Liver (tissue), 3 donors: ENCODE measurements around the gene LLGL2.

Experiments used
- EGR1 ChIP-seq, 2 donors: IDR thresholded peaks; 2 replicates each; pipeline ENCODE4 v1.6.1; 2016 to 2018; ENCODE audit warnings: antibody characterized with exemption in 2 of 2, low read depth in 2 of 2
- FOXA1 ChIP-seq: IDR thresholded peaks from 2 replicates; pipeline ENCODE4 v1.6.1; 2016; ENCODE audit warnings: antibody characterized with exemption
- HNF4A ChIP-seq, 2 donors: conservative IDR thresholded peaks; 2 replicates each; pipeline ENCODE4 v1.6.1; 2016; ENCODE audit warnings: antibody characterized with exemption in 2 of 2, mild to moderate bottlenecking in 2 of 2
- HNF4G ChIP-seq: IDR thresholded peaks from 2 replicates; pipeline ENCODE4 v1.6.1; 2016; ENCODE audit warnings: antibody characterized with exemption
- JUND ChIP-seq, 2 donors: IDR thresholded peaks; 2 replicates each; pipeline ENCODE4 v1.6.1; 2016; ENCODE audit warnings: antibody characterized with exemption in 2 of 2
- RAD21 ChIP-seq, 2 donors: IDR thresholded peaks; 2 replicates each; pipeline ENCODE4 v1.6.1; 2016; ENCODE audit warnings: antibody characterized with exemption in 2 of 2, mild to moderate bottlenecking in 2 of 2
- SP1 ChIP-seq: IDR thresholded peaks from 2 replicates; pipeline ENCODE4 v1.6.1; 2018; ENCODE audit warnings: antibody characterized with exemption, mild to moderate bottlenecking
- TAF1 ChIP-seq: conservative IDR thresholded peaks from 2 replicates; pipeline ENCODE4 v1.6.1; 2016; ENCODE audit warnings: antibody characterized with exemption, mild to moderate bottlenecking
- YY1 ChIP-seq: IDR thresholded peaks from 2 replicates; pipeline ENCODE4 v1.6.1; 2016; ENCODE audit warnings: antibody characterized with exemption, mild to moderate bottlenecking
- TF ChIP-seq, protein P1 (sequence below): fragments of 150-350 bp; IDR thresholded peaks from 2 replicates; pipeline ENCODE4 v1.5.1; 2017; ENCODE audit warnings: improper control_type of control experiment, low read depth, low read length; ENCODE audit not compliant: missing input control
- TF ChIP-seq, protein P2 (sequence below): IDR thresholded peaks from 2 replicates; pipeline ENCODE4 v1.6.1; 2016; ENCODE audit warnings: antibody characterized with exemption
- TF ChIP-seq, protein P3 (sequence below): IDR thresholded peaks from 2 replicates; pipeline ENCODE4 v1.6.1; 2016; ENCODE audit warnings: antibody characterized with exemption, mild to moderate bottlenecking
- TF ChIP-seq, protein P4 (sequence below): IDR thresholded peaks from 2 replicates; pipeline ENCODE4 v1.6.1; 2016; ENCODE audit warnings: antibody characterized with exemption
- TF ChIP-seq, protein P5 (sequence below): IDR thresholded peaks from 2 replicates; pipeline ENCODE4 v1.6.1; 2016; ENCODE audit warnings: antibody characterized with exemption
- donor health status: healthy.
- donor health status: healthy.

DNA sequence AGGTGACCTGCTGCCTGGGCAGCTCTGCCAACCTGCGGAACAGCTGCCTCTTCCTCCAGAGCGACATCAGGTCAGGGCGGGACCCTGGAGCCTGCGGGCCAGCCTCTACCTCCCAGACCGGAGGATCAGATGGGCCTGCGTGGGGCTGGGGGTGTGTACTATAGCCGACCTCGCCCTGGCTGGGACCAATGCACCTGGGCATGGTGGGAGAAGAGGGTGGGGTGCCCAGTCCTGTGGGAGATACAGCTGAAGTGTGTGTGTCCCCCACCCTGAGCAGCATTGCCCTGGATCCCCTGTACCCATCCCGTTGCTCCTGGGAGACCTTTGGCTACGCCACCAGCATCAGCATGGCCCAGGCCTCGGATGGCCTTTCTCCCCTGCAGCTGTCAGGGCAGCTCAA lies 29.5 kb upstream of the LLGL2 start:
- TF ChIP-seq, protein P1, sequence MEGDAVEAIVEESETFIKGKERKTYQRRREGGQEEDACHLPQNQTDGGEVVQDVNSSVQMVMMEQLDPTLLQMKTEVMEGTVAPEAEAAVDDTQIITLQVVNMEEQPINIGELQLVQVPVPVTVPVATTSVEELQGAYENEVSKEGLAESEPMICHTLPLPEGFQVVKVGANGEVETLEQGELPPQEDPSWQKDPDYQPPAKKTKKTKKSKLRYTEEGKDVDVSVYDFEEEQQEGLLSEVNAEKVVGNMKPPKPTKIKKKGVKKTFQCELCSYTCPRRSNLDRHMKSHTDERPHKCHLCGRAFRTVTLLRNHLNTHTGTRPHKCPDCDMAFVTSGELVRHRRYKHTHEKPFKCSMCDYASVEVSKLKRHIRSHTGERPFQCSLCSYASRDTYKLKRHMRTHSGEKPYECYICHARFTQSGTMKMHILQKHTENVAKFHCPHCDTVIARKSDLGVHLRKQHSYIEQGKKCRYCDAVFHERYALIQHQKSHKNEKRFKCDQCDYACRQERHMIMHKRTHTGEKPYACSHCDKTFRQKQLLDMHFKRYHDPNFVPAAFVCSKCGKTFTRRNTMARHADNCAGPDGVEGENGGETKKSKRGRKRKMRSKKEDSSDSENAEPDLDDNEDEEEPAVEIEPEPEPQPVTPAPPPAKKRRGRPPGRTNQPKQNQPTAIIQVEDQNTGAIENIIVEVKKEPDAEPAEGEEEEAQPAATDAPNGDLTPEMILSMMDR = no peak
- TF ChIP-seq, protein P2, sequence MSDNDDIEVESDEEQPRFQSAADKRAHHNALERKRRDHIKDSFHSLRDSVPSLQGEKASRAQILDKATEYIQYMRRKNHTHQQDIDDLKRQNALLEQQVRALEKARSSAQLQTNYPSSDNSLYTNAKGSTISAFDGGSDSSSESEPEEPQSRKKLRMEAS = no peak
- TF ChIP-seq TAF1 (no peak), JUND (IDR thresholded peaks at IDR 0.05) (no peak), YY1 (no peak), SP1 (no peak), HNF4G (no peak), RAD21 (IDR thresholded peaks at IDR 0.05) (no peak), FOXA1 (no peak), HNF4A (conservative IDR thresholded peaks at IDR 0.05) (no peak), EGR1 (IDR thresholded peaks at IDR 0.05; ENCODE audit: low read depth in 2 of 2) (no peak)
- TF ChIP-seq, protein P3, sequence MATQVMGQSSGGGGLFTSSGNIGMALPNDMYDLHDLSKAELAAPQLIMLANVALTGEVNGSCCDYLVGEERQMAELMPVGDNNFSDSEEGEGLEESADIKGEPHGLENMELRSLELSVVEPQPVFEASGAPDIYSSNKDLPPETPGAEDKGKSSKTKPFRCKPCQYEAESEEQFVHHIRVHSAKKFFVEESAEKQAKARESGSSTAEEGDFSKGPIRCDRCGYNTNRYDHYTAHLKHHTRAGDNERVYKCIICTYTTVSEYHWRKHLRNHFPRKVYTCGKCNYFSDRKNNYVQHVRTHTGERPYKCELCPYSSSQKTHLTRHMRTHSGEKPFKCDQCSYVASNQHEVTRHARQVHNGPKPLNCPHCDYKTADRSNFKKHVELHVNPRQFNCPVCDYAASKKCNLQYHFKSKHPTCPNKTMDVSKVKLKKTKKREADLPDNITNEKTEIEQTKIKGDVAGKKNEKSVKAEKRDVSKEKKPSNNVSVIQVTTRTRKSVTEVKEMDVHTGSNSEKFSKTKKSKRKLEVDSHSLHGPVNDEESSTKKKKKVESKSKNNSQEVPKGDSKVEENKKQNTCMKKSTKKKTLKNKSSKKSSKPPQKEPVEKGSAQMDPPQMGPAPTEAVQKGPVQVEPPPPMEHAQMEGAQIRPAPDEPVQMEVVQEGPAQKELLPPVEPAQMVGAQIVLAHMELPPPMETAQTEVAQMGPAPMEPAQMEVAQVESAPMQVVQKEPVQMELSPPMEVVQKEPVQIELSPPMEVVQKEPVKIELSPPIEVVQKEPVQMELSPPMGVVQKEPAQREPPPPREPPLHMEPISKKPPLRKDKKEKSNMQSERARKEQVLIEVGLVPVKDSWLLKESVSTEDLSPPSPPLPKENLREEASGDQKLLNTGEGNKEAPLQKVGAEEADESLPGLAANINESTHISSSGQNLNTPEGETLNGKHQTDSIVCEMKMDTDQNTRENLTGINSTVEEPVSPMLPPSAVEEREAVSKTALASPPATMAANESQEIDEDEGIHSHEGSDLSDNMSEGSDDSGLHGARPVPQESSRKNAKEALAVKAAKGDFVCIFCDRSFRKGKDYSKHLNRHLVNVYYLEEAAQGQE = no peak
- TF ChIP-seq, protein P4, sequence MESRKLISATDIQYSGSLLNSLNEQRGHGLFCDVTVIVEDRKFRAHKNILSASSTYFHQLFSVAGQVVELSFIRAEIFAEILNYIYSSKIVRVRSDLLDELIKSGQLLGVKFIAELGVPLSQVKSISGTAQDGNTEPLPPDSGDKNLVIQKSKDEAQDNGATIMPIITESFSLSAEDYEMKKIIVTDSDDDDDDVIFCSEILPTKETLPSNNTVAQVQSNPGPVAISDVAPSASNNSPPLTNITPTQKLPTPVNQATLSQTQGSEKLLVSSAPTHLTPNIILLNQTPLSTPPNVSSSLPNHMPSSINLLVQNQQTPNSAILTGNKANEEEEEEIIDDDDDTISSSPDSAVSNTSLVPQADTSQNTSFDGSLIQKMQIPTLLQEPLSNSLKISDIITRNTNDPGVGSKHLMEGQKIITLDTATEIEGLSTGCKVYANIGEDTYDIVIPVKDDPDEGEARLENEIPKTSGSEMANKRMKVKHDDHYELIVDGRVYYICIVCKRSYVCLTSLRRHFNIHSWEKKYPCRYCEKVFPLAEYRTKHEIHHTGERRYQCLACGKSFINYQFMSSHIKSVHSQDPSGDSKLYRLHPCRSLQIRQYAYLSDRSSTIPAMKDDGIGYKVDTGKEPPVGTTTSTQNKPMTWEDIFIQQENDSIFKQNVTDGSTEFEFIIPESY = no peak
- TF ChIP-seq, protein P5, sequence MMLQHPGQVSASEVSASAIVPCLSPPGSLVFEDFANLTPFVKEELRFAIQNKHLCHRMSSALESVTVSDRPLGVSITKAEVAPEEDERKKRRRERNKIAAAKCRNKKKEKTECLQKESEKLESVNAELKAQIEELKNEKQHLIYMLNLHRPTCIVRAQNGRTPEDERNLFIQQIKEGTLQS = no peak
